Thymus (tissue), 11 donors: Measurements from ENCODE around the gene TELO2. TPM values are rescaled to one million over a fixed set of nuclear protein-coding genes. Genes with fewer than 3 reads are reported as not detected.

ENCODE experiments used
- DNase-seq, 9 donors: peaks; one replicate each; pipeline ENCODE4 v3.0.0-alpha.2; 2013; ENCODE audit warnings: low spot score in 9 of 9, low read depth in 6 of 9, missing footprints in 1 of 9
- H3K27ac ChIP-seq, 2 donors: one replicate each; pipeline ENCODE4 v1.5.1; 2013; ENCODE audit warnings: control low read depth in 1 of 2, low read depth in 1 of 2, low read length in 1 of 2, mild to moderate bottlenecking in 1 of 2, moderate library complexity in 1 of 2
- H3K27me3 ChIP-seq, 2 donors: one replicate each; pipeline ENCODE4 v1.5.1; 2013; ENCODE audit warnings: low read length in 1 of 2; ENCODE audit not compliant: control insufficient read depth in 2 of 2, insufficient read depth in 1 of 2
- H3K36me3 ChIP-seq, 2 donors: one replicate each; pipeline ENCODE4 v1.5.1; 2013; ENCODE audit warnings: low read length in 1 of 2, mild to moderate bottlenecking in 1 of 2, moderate library complexity in 1 of 2; ENCODE audit not compliant: control insufficient read depth in 2 of 2, insufficient read depth in 2 of 2
- H3K4me1 ChIP-seq, 2 donors: one replicate each; pipeline ENCODE4 v1.5.1; 2013; ENCODE audit warnings: low read length in 2 of 2; ENCODE audit not compliant: control insufficient read depth in 2 of 2, insufficient read depth in 2 of 2
- H3K4me3 ChIP-seq, 2 donors: one replicate each; pipeline ENCODE4 v1.5.1; 2013; ENCODE audit warnings: low read length in 2 of 2, control low read depth in 1 of 2, mild to moderate bottlenecking in 1 of 2
- H3K9me3 ChIP-seq, 2 donors: one replicate each; pipeline ENCODE4 v1.5.1; 2013; ENCODE audit warnings: low read length in 1 of 2, mild to moderate bottlenecking in 1 of 2; ENCODE audit not compliant: control insufficient read depth in 2 of 2, insufficient read depth in 1 of 2
- WGBS: extraction: QIAGEN DNeasy Blood & Tissue Kit; methylation state at CpG from one replicate; pipeline ENCODE4 v1.1.7; 2013; 5-methylcytosine and 5-hydroxymethylcytosine counted together
- polyA plus RNA-seq: library from polyadenylated mRNA; stranded (reverse); fragments of 200-250 nt; gene quantifications from one replicate; pipeline ENCODE4 v1.2.3, GENCODE V29; 2013
- total RNA-seq: library from RNA; stranded (reverse); fragments of 120-200 nt; gene quantifications from one replicate; pipeline ENCODE4 v1.2.4, GENCODE V29; 2013
- donor health status: healthy.

TELO2 gene
- total and polyA plus RNA-seq, 2 donors: 14.0 to 97.4 TPM

GRCh38 chr16:1548727-1549126, 55.6 kb downstream of the TELO2 start:
- H3K27me3 ChIP-seq: no peaks in the 10 kb centered on the region
- H3K9me3 ChIP-seq: no peaks in the 10 kb centered on the region
- H3K36me3 ChIP-seq: peaks cover 9 to 14% of the 10 kb centered on the region in 2 donors
- no peak overlapping the region for H3K4me3 ChIP-seq
- DNase-seq: no peak
- peaks cover 0 to 12% of the 10 kb centered on the region in 2 donors for H3K4me1 ChIP-seq
- peak overlapping the region; percentile 26 to 43 for H3K27ac ChIP-seq
- 93% methylated on average over 23 of the region's 23 CpGs for WGBS

GRCh38 chr16:1550069-1550468, 56.9 kb downstream of the TELO2 start:
- Histone ChIP-seq H3K4me3 (no peak overlapping the region), H3K36me3 (peaks cover 11 to 19% of the 10 kb centered on the region in 2 donors), H3K27me3 (no peaks in the 10 kb centered on the region), H3K9me3 (no peaks in the 10 kb centered on the region), H3K27ac (no peak overlapping the region), H3K4me1 (peaks cover 0 to 10% of the 10 kb centered on the region in 2 donors)
- 95% methylated on average over 8 of the region's 8 CpGs for WGBS
- no peak for DNase-seq

- Histone ChIP-seq H3K27me3 (no peaks in the 10 kb centered on the region), H3K27ac (no peak overlapping the region), H3K4me3 (no peak overlapping the region), H3K4me1 (peaks cover 0 to 3% of the 10 kb centered on the region in 2 donors), H3K36me3 (peaks cover 12 to 25% of the 10 kb centered on the region in 2 donors), H3K9me3 (no peaks in the 10 kb centered on the region)
- 98% methylated on average over 15 of the region's 15 CpGs for WGBS
- DNase-seq: no peak
Measured at GRCh38 chr16:1550696-1551095, 57.5 kb downstream of the TELO2 start.

GRCh38 chr16:1551166-1551565, 58.0 kb downstream of the TELO2 start:
- Histone ChIP-seq H3K4me1 (no peaks in the 10 kb centered on the region), H3K36me3 (peaks cover 12 to 25% of the 10 kb centered on the region in 2 donors), H3K4me3 (no peak overlapping the region), H3K27me3 (no peaks in the 10 kb centered on the region), H3K9me3 (no peaks in the 10 kb centered on the region), H3K27ac (no peak overlapping the region)
- WGBS: 98% methylated on average over 12 of the region's 12 CpGs
- no peak for DNase-seq

- WGBS: 96% methylated on average over 15 of the region's 15 CpGs
- Histone ChIP-seq H3K4me1 (no peaks in the 10 kb centered on the region), H3K27ac (no peak overlapping the region), H3K9me3 (no peaks in the 10 kb centered on the region), H3K4me3 (no peak overlapping the region), H3K27me3 (no peaks in the 10 kb centered on the region), H3K36me3 (peaks cover 12 to 22% of the 10 kb centered on the region in 2 donors)
- DNase-seq: no peak
Measured at GRCh38 chr16:1552129-1552528, 59.0 kb downstream of the TELO2 start.

GRCh38 chr16:1553946-1554825, 61.0 kb downstream of the TELO2 start:
- DNase-seq: no peak
- H3K4me3 ChIP-seq: no peak overlapping the region
- H3K27ac ChIP-seq: no peak overlapping the region
- H3K4me1 ChIP-seq: peaks cover 0 to under 1% of the 10 kb centered on the region in 2 donors
- peaks cover 12 to 32% of the 10 kb centered on the region in 2 donors for H3K36me3 ChIP-seq
- H3K9me3 ChIP-seq: no peaks in the 10 kb centered on the region
- 95% methylated on average over 19 of the region's 19 CpGs for WGBS
- no peaks in the 10 kb centered on the region for H3K27me3 ChIP-seq

GRCh38 chr16:1554826-1555445, 61.8 kb downstream of the TELO2 start:
- Histone ChIP-seq H3K36me3 (peaks cover 12 to 32% of the 10 kb centered on the region in 2 donors), H3K27me3 (no peaks in the 10 kb centered on the region), H3K9me3 (no peaks in the 10 kb centered on the region), H3K4me1 (peaks cover 0 to 6% of the 10 kb centered on the region in 2 donors), H3K27ac (no peak overlapping the region), H3K4me3 (no peak overlapping the region)
- WGBS: 96% methylated on average over 34 of the region's 34 CpGs
- no peak for DNase-seq

GRCh38 chr16:1556254-1556653, 63.1 kb downstream of the TELO2 start:
- no peak overlapping the region for H3K4me3 ChIP-seq
- no peaks in the 10 kb centered on the region for H3K9me3 ChIP-seq
- 97% methylated on average over 13 of the region's 13 CpGs for WGBS
- no peak overlapping the region for H3K27ac ChIP-seq
- no peaks in the 10 kb centered on the region for H3K27me3 ChIP-seq
- no peak for DNase-seq
- H3K36me3 ChIP-seq: peaks cover 12 to 30% of the 10 kb centered on the region in 2 donors
- peaks cover 0 to 6% of the 10 kb centered on the region in 2 donors for H3K4me1 ChIP-seq

GRCh38 chr16:1557074-1557473, 63.9 kb downstream of the TELO2 start:
- Histone ChIP-seq H3K27me3 (no peaks in the 10 kb centered on the region), H3K9me3 (no peaks in the 10 kb centered on the region), H3K4me3 (no peak overlapping the region), H3K4me1 (peaks cover 0 to 6% of the 10 kb centered on the region in 2 donors), H3K36me3 (peaks cover 12 to 36% of the 10 kb centered on the region in 2 donors), H3K27ac (no peak overlapping the region)
- 97% methylated on average over 16 of the region's 16 CpGs for WGBS
- no peak for DNase-seq
